Testis (tissue), 2 donors: Measurements from ENCODE around the gene TMEM207.

Source experiments
- CTCF ChIP-seq, 3 experiments: fragments of 450-650 bp in 2 of 3; fragments of 200-600 bp in 1 of 3; sonication (generic) in 1 of 3; IDR thresholded peaks; one replicate each; pipeline ENCODE4 v1.5.1; 2016 to 2019; ENCODE audit warnings: antibody characterized with exemption in 3 of 3, mild to moderate bottlenecking in 2 of 3, moderate library complexity in 1 of 3
- POLR2A ChIP-seq: fragments of 450-650 bp; IDR thresholded peaks from one replicate; pipeline ENCODE4 v1.6.1; 2017; ENCODE audit warnings: antibody characterized with exemption, mild to moderate bottlenecking, moderate library complexity

- TF ChIP-seq POLR2A: no peak
- no peak for TF ChIP-seq CTCF (IDR thresholded peaks at IDR 0.05)
Measured at GRCh38 chr3:190495796-190496195, 46.1 kb upstream of the TMEM207 start.
